SH-SY5Y (cell line): ENCODE measurements around the gene GSE1.

Source experiments
- GATA2 ChIP-seq: IDR thresholded peaks from 2 replicates; pipeline ENCODE4 v1.6.1; 2011; ENCODE audit warnings: mild to moderate bottlenecking, low read depth, low read length
- GATA3 ChIP-seq: IDR thresholded peaks from 2 replicates; pipeline ENCODE4 v1.6.1; 2011; ENCODE audit warnings: low read depth, mild to moderate bottlenecking, low read length, moderate library complexity

DNA sequence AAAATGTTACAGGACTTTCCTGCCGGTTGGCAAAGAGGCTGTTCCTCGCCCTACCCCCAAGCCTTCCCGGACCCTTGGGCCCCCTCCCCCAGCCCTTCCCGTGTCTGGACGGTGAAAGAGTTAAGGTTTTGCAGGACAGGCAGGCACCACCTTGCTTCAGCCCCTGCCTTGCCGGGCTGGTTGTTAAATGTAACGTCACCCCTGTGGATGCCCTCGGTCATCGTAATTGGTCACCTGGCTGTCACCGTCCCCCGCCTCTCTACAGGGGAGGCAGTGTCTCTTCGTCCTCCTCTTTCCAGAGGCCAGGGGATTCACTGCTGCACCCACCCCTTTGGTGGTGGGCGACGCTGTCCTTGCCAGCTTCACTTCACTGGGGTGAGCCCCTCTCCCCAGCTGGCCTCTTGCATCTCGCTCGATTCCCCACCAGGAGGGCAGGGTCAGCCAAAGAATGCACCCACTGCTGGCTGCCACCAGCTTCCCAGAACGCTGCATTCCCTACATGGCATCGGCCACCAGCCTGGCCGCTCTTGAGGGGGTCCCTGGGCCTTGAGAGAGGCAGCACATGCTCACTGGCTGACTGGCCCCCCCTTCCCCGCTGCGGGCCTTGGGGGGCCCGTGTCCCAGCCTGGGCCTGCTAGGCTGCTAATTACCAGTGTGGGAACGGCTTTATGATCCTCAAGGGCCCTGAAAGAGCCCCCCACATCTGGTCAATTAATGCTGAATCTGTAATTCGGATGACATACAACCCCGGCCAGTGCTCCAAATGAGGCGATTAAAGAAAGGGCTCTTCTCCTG lies 25.2 kb upstream of the GSE1 start:
- TF ChIP-seq GATA2 (no peak), GATA3 (no peak)
